HTERT RPE-1 (cell line): ENCODE results near the gene YPEL2.

ENCODE experiments used
- in situ Hi-C: fragments of 300-500 bp; cut with MboI; formaldehyde crosslinking; loops from 4 replicates; pipeline ENCODE4 v1.14.3; 2020; ENCODE audit warnings: low sequenced_read_pairs

The YPEL2 gene

DNA sequence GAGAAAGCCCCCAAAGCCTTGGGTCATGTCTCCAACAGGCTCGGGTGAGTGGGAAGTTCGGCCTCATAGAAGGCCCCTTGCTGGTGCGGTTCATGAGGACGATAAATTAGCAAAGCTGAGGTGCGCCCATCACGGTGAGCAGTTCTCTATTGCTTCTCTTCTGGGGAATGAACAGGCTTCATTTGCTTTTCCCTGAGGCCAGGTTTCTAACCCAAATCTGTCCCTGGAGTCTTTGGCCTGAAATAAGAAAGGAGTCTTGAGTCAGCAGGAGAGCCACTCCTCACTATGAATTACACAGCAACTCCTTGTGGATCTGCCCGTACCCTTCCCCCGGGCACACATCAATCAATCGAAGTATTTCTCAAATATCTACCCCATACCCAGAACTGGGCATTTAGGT, 94.6 kb downstream of the YPEL2 start:
- in situ Hi-C loops: no loop called here

- in situ Hi-C loops: no loop called here
These were observed 96.0 kb downstream of the YPEL2 start for GRCh38 chr17:59427425-59427921.

- in situ Hi-C loops: no loop called here
These were observed 96.5 kb downstream of the YPEL2 start for GRCh38 chr17:59427996-59428395.

- in situ Hi-C loops: no loop called here
These were observed 97.5 kb downstream of the YPEL2 start for GRCh38 chr17:59428916-59429485.

DNA sequence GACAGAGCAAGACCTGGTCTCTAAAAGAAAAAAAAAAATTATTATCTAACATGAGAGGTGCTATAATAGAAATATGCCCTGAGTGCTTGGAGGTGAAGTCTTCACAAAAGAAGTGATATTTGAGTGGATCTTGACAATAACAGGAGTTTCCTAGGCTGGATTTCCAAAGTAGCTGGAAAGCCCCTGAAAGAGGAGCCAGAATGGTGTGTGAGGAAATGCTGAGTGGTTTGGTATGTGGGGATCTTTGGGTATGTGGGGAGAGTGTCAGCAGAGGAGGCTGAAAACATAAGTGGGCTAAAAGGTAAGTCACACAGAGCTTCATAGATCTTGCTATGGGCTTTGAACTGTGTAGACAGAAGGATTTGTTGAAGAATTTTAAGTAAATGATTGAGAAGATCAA, 100.1 kb downstream of the YPEL2 start:
- in situ Hi-C loops: no loop called here

DNA sequence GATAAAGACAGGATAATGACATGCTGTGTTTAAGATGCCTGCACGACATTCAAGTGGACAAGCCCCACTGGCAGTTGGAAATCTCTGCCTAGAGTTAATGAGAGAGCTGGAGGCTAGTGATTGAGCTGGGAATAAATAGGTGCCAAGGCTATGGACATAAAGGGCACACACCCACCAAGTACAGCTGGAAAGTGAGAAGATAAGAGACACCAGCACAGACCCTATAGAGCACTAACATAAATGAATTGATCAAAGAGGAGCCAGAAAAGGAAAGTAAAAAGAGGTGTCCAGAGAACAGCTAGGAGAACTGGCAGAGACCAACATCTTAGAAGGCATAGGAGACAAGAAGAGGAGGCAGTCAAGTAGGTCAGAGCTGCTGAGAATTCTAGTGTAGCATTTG, 101.2 kb downstream of the YPEL2 start:
- in situ Hi-C loops: no loop called here

DNA sequence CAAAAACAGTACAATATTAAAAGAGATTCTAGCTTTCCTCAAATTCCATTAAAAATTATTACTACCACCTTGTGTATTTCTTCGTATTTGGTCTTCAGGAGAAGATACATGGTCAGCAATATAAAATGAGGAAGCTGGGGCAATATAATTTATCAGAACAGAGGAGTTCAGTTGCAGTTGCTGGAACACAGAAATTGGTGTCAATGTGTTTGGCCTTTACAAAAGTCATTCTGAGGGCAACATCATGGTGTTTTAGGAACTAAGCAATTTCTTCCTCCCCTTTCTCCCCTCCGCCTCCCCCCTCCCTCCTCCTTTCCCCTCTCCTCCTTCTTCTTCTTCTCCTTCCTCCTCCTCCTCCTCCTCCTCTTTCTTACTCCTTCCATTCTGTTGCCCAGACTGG, 102.1 kb downstream of the YPEL2 start:
- in situ Hi-C loops: no loop called here

- in situ Hi-C loops: no loop called here
These were observed 103.0 kb downstream of the YPEL2 start for GRCh38 chr17:59434429-59434828.

GRCh38 chr17:59435238-59435637, 103.8 kb downstream of the YPEL2 start:
- in situ Hi-C loops: no loop called here

DNA sequence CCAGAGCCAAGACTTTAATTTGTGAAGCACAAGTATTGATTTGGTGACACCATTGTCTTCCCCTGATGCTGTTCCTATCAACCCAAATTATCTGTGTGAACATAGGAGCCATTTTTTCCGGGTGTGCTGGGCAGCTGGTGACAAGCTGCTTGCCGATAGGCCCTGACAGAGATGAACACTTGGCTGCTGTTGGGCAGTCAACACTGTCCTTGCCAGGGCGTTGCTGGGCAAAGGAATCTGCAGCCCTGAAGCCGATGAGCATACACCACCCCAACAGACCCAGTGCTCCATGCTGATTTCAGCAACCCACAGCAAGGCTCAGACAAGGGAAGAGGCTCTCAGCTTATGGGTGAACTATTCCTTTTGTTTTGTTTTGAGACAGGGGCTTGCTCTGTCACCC, 105.4 kb downstream of the YPEL2 start:
- in situ Hi-C loops: no loop called here

- in situ Hi-C loops: no loop called here
These were observed 106.4 kb downstream of the YPEL2 start for GRCh38 chr17:59437791-59438281.

- in situ Hi-C loops: no loop called here
These were observed 107.8 kb downstream of the YPEL2 start for GRCh38 chr17:59439262-59439661.

DNA sequence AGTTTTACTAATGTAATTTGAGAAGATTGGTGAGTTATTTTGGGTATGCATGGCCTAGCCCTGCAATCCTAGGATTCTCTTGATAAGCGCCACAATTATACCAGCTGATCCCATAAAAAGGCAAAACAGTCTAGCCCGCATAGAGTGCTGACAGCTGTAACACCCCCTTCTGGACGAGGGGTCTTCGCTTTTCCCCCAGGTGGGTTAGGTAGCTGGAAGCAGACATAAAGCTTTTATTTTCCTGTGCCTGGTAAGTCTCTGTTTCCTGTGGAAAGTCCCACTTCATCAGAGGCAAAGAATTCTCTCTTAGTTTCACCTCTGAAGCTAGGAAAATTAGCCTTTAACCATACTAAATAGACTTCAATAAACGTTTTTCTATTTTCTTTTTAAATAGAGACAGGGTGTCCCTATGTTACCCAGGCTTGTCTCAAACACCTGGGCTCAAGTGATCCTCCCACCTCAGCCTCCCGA, 108.3 kb downstream of the YPEL2 start:
- in situ Hi-C loops: no loop called here

DNA sequence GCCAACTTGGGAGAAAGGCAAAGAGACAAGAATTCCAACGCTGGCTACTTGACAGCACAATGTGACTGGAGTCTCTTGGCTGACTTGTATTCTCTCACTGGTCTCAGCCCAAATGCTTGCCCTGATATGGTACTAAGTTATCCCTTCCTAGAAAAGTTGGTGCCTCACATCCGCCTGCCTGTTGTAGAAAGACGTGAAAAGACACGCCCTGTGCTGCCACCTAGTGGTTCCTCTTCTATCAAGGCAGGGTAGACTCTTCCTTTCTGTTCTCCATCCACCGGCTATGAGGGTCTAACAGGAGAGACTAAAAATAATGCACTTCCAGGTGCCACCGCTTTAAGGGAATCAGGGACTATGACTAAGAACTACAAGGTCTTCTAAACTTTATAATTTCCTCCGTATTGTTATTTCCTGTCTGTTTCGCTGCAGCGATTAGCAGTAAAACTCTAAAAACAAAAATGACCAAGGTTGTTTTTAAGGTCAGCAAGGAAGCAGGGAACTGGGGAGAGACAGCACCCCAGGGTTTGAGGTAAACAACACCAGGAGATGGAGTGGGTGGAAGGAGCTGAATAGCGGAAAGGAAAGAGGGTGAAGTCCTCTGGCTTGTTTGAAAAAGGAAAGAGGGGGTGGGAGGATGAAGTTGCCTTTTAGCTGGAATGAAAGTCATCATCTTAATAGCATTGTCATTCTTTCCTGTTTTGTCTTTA, 109.5 kb downstream of the YPEL2 start:
- in situ Hi-C loops: no loop called here

DNA sequence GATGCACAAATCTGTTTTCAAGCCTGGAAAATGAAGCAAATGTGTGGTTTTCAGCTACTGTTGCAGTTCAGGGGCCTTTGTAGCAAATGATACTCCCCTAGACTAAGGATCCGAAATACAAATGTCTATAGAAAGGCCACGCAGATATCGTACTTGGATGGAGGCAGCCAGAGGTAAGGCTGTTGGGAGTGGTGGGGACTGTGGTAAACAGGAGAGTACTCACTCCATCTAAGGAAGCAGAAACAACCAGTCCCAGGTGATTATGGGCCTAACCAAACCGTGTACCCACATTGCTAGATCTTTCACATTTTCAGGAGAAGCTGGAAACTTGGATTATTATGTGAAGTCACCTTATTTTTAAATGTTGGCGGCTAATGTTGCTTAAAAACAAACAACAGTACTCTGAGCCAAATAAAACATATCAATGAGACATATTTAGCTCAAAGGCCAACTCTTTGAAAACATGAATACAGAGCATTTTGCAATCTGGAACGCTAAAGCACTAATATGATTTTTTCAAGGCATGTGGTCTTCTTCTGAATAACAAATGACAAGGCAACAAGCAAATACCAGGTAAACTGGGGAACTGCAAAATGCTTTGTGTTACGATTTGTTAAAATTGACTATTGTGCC, 110.1 kb downstream of the YPEL2 start:
- in situ Hi-C loops: no loop called here

GRCh38 chr17:59443106-59443505, 111.7 kb downstream of the YPEL2 start:
- in situ Hi-C loops: no loop called here
